Caco-2 (cell line): Measurements from ENCODE around the gene PLA2G4D. TPM values are rescaled to one million over a fixed set of nuclear protein-coding genes. Genes with fewer than 3 reads are reported as not detected.

ENCODE experiments used
- BruUV-seq: library from RNA; stranded (reverse); fragments of 400-500 nt; replicated peaks from 2 replicates; lab custom pipeline; 2021; lab: Mats Ljungman, UMichigan
- CTCF ChIA-PET: fragments of 300-600 bp; sonication (Branson Sonifier 250); formaldehyde crosslinking; loops from one replicate; lab custom pipeline; 2022; ENCODE audit warnings: antibody characterized with exemption; lab: Charles Lee
- POLR2A ChIA-PET: fragments of 300-600 bp; sonication (Branson Sonifier 250); formaldehyde crosslinking; loops from one replicate; lab custom pipeline; 2022; ENCODE audit warnings: antibody characterized with exemption; lab: Charles Lee
- DNase-seq, 2 experiments: peaks; one replicate each; pipeline versions ENCODE4 v3.0.0 to v3.0.0-alpha.2; 2020 to 2022
- H3K27me3 ChIP-seq: replicated peaks from 2 replicates; pipeline ENCODE4 v1.6.0; 2011; ENCODE audit warnings: low read length; ENCODE audit not compliant: control insufficient read depth, insufficient read depth
- H3K36me3 ChIP-seq: 2 replicates; pipeline ENCODE4 v1.5.1; 2011; ENCODE audit warnings: low read length; ENCODE audit not compliant: control insufficient read depth, insufficient read depth
- H3K4me1 ChIP-seq: fragments of 250-450 bp; sonication (Bioruptor Pico); 2 replicates; pipeline ENCODE4 v1.5.1; 2020; ENCODE audit warnings: mild to moderate bottlenecking
- H3K4me3 ChIP-seq: 2 replicates; pipeline ENCODE4 v1.5.1; 2011; ENCODE audit warnings: low read depth, mild to moderate bottlenecking, control low read depth, low read length
- H3K9me3 ChIP-seq: fragments of 250-450 bp; sonication (Bioruptor Pico); 2 replicates; pipeline ENCODE4 v1.5.1; 2020; ENCODE audit warnings: mild to moderate bottlenecking, moderate library complexity
- H3K27ac Mint-ChIP-seq: one replicate; pipeline ENCODE4 v1.8.0; 2022; ENCODE audit warnings: mixed read lengths; ENCODE audit not compliant: unreplicated experiment
- H3K27me3 Mint-ChIP-seq: one replicate; pipeline ENCODE4 v1.8.0; 2022; ENCODE audit warnings: mixed read lengths; ENCODE audit not compliant: insufficient read depth, unreplicated experiment
- H3K36me3 Mint-ChIP-seq: one replicate; pipeline ENCODE4 v1.8.0; 2022; ENCODE audit warnings: mild to moderate bottlenecking, mixed read lengths; ENCODE audit not compliant: insufficient read depth, unreplicated experiment
- H3K4me1 Mint-ChIP-seq: one replicate; pipeline ENCODE4 v1.8.0; 2022; ENCODE audit warnings: low read depth, mixed read lengths; ENCODE audit not compliant: unreplicated experiment
- H3K4me3 Mint-ChIP-seq: one replicate; pipeline ENCODE4 v1.8.0; 2022; ENCODE audit warnings: mild to moderate bottlenecking, moderate library complexity, mixed read lengths; ENCODE audit not compliant: unreplicated experiment
- H3K9me3 Mint-ChIP-seq: one replicate; pipeline ENCODE4 v1.8.0; 2022; ENCODE audit warnings: mixed read lengths; ENCODE audit not compliant: unreplicated experiment
- intact Hi-C: fragments of 100-400 bp; cut with micrococcal nuclease; formaldehyde crosslinking; loops from one replicate; pipeline ENCODE4 v1.10.0; 2022; ENCODE audit not compliant: unreplicated experiment
- total RNA-seq: library from RNA; stranded (reverse); gene quantifications from 2 replicates; pipeline ENCODE4 v1.2.3, GENCODE V29; 2022
- TF ChIP-seq, protein P1 (sequence below), 2 experiments: fragments of 200-600 bp in 1 of 2; IDR thresholded peaks; 1 replicate in 1 of 2; 2 replicates in 1 of 2; pipeline versions ENCODE4 v1.5.1 to v1.8.0; 2011 to 2022; ENCODE audit warnings: antibody characterized with exemption in 1 of 2, control low read depth in 1 of 2, inconsistent platforms in 1 of 2, low read depth in 1 of 2, low read length in 1 of 2, mild to moderate bottlenecking in 1 of 2, moderate library complexity in 1 of 2; ENCODE audit not compliant: insufficient read depth in 1 of 2, severe bottlenecking in 1 of 2, unreplicated experiment in 1 of 2

Gene PLA2G4D
- total RNA-seq, 1 experiment from 2014 or later = not detected

DNA sequence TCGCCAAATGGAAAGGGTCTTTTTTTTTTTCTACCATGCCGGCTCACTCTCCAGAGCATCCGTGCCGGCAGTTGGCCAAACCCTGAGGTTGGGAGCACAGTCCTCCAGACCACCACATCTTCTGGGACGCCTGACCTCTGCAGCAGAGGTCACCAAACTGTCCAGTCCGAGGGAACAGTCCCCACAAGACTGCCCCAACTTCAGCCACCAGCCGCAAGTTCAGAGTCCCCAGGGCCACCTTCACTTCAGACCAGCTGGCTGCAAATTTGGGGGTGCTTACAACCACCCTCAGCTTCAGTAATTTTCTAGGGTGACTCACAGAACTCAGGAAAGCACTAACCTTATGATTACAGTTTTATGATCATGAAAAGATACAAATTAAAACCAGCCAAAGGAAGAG lies 28.9 kb downstream of the PLA2G4D start:
- BruUV-seq = no TSS peak
- Mint-ChIP-seq H3K4me3 (no peak overlapping the region), H3K36me3 (no peaks in the 10 kb centered on the region), H3K27me3 (no peaks in the 10 kb centered on the region), H3K4me1 (peaks cover 6% of the 10 kb centered on the region), H3K27ac (no peak overlapping the region), H3K9me3 (no peaks in the 10 kb centered on the region)
- H3K36me3 ChIP-seq = no peaks in the 10 kb centered on the region
- no peak for DNase-seq
- peaks cover 11% of the 10 kb centered on the region for H3K4me1 ChIP-seq
- CTCF ChIA-PET = interaction anchor here (0.7 to 1.6 kb wide), 3 partner anchors 14 to 75 kb away, joined by 3 to 8 read pairs (median 4); no protein-coding TSS in a partner anchor
- H3K27me3 ChIP-seq = no peaks in the 10 kb centered on the region
- intact Hi-C loops = loop anchor here (5.0 kb wide), 1 partner anchor 322 kb away; no protein-coding TSS in a partner anchor
- H3K4me3 ChIP-seq = no peak overlapping the region
- no peaks in the 10 kb centered on the region for H3K9me3 ChIP-seq
- POLR2A ChIA-PET = no interaction called here
- TF ChIP-seq, protein P1, sequence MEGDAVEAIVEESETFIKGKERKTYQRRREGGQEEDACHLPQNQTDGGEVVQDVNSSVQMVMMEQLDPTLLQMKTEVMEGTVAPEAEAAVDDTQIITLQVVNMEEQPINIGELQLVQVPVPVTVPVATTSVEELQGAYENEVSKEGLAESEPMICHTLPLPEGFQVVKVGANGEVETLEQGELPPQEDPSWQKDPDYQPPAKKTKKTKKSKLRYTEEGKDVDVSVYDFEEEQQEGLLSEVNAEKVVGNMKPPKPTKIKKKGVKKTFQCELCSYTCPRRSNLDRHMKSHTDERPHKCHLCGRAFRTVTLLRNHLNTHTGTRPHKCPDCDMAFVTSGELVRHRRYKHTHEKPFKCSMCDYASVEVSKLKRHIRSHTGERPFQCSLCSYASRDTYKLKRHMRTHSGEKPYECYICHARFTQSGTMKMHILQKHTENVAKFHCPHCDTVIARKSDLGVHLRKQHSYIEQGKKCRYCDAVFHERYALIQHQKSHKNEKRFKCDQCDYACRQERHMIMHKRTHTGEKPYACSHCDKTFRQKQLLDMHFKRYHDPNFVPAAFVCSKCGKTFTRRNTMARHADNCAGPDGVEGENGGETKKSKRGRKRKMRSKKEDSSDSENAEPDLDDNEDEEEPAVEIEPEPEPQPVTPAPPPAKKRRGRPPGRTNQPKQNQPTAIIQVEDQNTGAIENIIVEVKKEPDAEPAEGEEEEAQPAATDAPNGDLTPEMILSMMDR (IDR thresholded peaks at IDR 0.05; ENCODE audit: insufficient read depth in 1 of 2, low read depth in 1 of 2, low read length in 1 of 2, severe bottlenecking in 1 of 2, unreplicated experiment in 1 of 2) = no peak

DNA sequence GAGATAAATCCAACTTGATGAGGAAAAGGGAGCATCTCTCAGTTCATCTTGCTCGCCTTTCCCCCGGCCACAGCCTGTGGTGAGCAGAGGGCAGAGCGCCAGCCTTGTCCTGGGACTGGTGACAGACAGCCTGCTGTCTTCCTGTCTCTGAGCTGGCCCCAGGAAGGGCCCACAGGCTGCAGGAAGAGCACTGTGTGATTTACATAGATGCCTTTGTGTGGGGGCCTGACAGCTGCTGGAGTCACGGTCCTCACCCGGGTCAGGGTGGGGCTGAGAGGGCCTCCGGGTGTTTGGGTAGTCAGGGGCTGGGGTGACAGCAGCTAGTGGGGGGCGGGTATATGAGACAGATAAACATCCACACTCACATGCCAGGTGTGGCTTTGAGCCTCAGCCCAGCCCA lies 29.3 kb downstream of the PLA2G4D start:
- no peak overlapping the region for H3K4me3 ChIP-seq
- no peaks in the 10 kb centered on the region for H3K27me3 Mint-ChIP-seq
- CTCF ChIA-PET = interaction anchor here (1.2 kb wide), 1 partner anchor 74 kb away, joined by 4 read pairs; no protein-coding TSS in a partner anchor

DNA sequence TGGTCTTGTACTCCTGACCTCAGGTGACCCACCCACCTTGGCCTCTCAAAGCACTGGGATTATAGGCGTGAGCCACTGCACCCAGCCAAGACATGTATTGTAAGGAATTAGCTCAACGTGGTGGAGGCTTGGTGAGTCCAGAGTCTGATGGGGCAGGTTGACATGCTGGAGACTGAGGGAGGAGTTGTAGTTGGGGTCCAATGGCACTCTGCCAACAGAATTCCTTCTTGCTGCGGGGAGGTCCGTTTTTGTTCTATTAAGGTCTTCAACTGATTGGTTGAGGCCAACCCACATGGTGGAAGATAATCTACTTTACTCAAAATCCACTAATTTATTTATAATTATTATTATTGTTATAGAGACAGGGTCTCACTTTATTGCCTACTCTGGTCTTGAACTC lies 30.1 kb downstream of the PLA2G4D start:
- H3K4me3 Mint-ChIP-seq = no peak overlapping the region
- no peaks in the 10 kb centered on the region for H3K9me3 Mint-ChIP-seq
- ChIA-PET CTCF (interaction anchor here (2.8 kb wide), 1 partner anchor 20 kb away, joined by 12 read pairs; no protein-coding TSS in a partner anchor), POLR2A (no interaction called here)
- no peak overlapping the region for H3K4me3 ChIP-seq
- peaks cover 6% of the 10 kb centered on the region for H3K4me1 Mint-ChIP-seq
- H3K36me3 ChIP-seq = no peaks in the 10 kb centered on the region
- DNase-seq = no peak
- H3K36me3 Mint-ChIP-seq = no peaks in the 10 kb centered on the region
- TF ChIP-seq, protein P1 (IDR thresholded peaks at IDR 0.05; ENCODE audit: insufficient read depth in 1 of 2, low read depth in 1 of 2, low read length in 1 of 2, severe bottlenecking in 1 of 2, unreplicated experiment in 1 of 2) = no peak
- H3K9me3 ChIP-seq = no peaks in the 10 kb centered on the region
- BruUV-seq = no TSS peak
- no peak overlapping the region for H3K27ac Mint-ChIP-seq
- H3K27me3 ChIP-seq = no peaks in the 10 kb centered on the region
- H3K27me3 Mint-ChIP-seq = no peaks in the 10 kb centered on the region
- peaks cover 11% of the 10 kb centered on the region for H3K4me1 ChIP-seq
- intact Hi-C loops = no loop called here

More for the DNA sequence above, 29.3 kb downstream of the PLA2G4D start:
- Mint-ChIP-seq H3K9me3 (no peaks in the 10 kb centered on the region), H3K36me3 (no peaks in the 10 kb centered on the region), H3K4me1 (peaks cover 6% of the 10 kb centered on the region), H3K4me3 (no peak overlapping the region), H3K27ac (no peak overlapping the region)
- no peaks in the 10 kb centered on the region for H3K27me3 ChIP-seq
- TF ChIP-seq, protein P1 (IDR thresholded peaks at IDR 0.05; ENCODE audit: insufficient read depth in 1 of 2, low read depth in 1 of 2, low read length in 1 of 2, severe bottlenecking in 1 of 2, unreplicated experiment in 1 of 2) = no peak
- no peaks in the 10 kb centered on the region for H3K36me3 ChIP-seq
- POLR2A ChIA-PET = no interaction called here
- no peak for DNase-seq
- peaks cover 11% of the 10 kb centered on the region for H3K4me1 ChIP-seq
- no TSS peak for BruUV-seq
- H3K9me3 ChIP-seq = no peaks in the 10 kb centered on the region
- intact Hi-C loops = loop anchor here (5.0 kb wide), 1 partner anchor 322 kb away; no protein-coding TSS in a partner anchor
